ENCODE data around the gene DUSP9. TPM values are rescaled to one million over a fixed set of nuclear protein-coding genes. Genes with fewer than 3 reads are reported as not detected.
"Not testable (repeated sequence)": the region's sequence is repeated elsewhere in the genome, so short reads cannot be mapped to it uniquely, and the experiment has no call there.

The DUSP9 gene
- total RNA-seq, 2 donors from 2014 or later = not detected

- H3K27ac Mint-ChIP-seq = no peak overlapping the region
- DNase-seq (ENCODE audit: low spot score) (no peak), ATAC-seq (no peak)
- H3K36me3 Mint-ChIP-seq = no peaks in the 10 kb centered on the region
- H3K27me3 Mint-ChIP-seq = peaks cover 0 to 5% of the 10 kb centered on the region in 2 donors
- H3K4me1 Mint-ChIP-seq (ENCODE audit: low read depth in 2 of 2) = no peaks in the 10 kb centered on the region
- H3K4me3 Mint-ChIP-seq = no peak overlapping the region
- H3K9me3 Mint-ChIP-seq = no peaks in the 10 kb centered on the region
These were observed 41.5 kb downstream of the DUSP9 start for GRCh38 chrX:153688506-153688905.

- no peak for ATAC-seq
- H3K9me3 Mint-ChIP-seq = no peaks in the 10 kb centered on the region
- no peaks in the 10 kb centered on the region for H3K36me3 Mint-ChIP-seq
- no peak overlapping the region for H3K4me3 Mint-ChIP-seq
- H3K27ac Mint-ChIP-seq = no peak overlapping the region
- H3K4me1 Mint-ChIP-seq (ENCODE audit: low read depth in 2 of 2) = no peaks in the 10 kb centered on the region
- peaks cover 0 to 3% of the 10 kb centered on the region in 2 donors for H3K27me3 Mint-ChIP-seq
- no peak for DNase-seq (ENCODE audit: low spot score)
These were observed 42.0 kb downstream of the DUSP9 start for GRCh38 chrX:153688911-153689590.

- DNase-seq (ENCODE audit: low spot score) (no peak), ATAC-seq (no peak)
- H3K9me3 Mint-ChIP-seq = no peaks in the 10 kb centered on the region
- no peaks in the 10 kb centered on the region for H3K36me3 Mint-ChIP-seq
- peaks cover 0 to 3% of the 10 kb centered on the region in 2 donors for H3K27me3 Mint-ChIP-seq
- no peaks in the 10 kb centered on the region for H3K4me1 Mint-ChIP-seq (ENCODE audit: low read depth in 2 of 2)
- H3K4me3 Mint-ChIP-seq = no peak overlapping the region
- H3K27ac Mint-ChIP-seq = no peak overlapping the region
These were observed 42.9 kb downstream of the DUSP9 start for GRCh38 chrX:153689654-153690465.

GRCh38 chrX:153690466-153690865 lies 43.5 kb downstream of the DUSP9 start:
- Mint-ChIP-seq H3K27me3 (peaks cover 0 to 3% of the 10 kb centered on the region in 2 donors), H3K27ac (no peak overlapping the region), H3K4me1 (ENCODE audit: low read depth in 2 of 2) (no peaks in the 10 kb centered on the region), H3K36me3 (no peaks in the 10 kb centered on the region), H3K4me3 (no peak overlapping the region), H3K9me3 (no peaks in the 10 kb centered on the region)
- DNase-seq (ENCODE audit: low spot score) (no peak), ATAC-seq (no peak)

GRCh38 chrX:153691032-153691827 lies 44.2 kb downstream of the DUSP9 start:
- not testable (repeated sequence) for ATAC-seq, H3K36me3 Mint-ChIP-seq, H3K27me3 Mint-ChIP-seq

GRCh38 chrX:153692003-153692402 lies 45.0 kb downstream of the DUSP9 start:
- DNase-seq (ENCODE audit: low spot score) = no peak
- no peaks in the 10 kb centered on the region for H3K9me3 Mint-ChIP-seq
- no peaks in the 10 kb centered on the region for H3K36me3 Mint-ChIP-seq
- H3K27ac Mint-ChIP-seq = no peak overlapping the region
- no peak overlapping the region for H3K4me3 Mint-ChIP-seq
- no peak for ATAC-seq
- H3K27me3 Mint-ChIP-seq = no peaks in the 10 kb centered on the region
- H3K4me1 Mint-ChIP-seq (ENCODE audit: low read depth in 2 of 2) = no peaks in the 10 kb centered on the region

More at GRCh38 chrX:153691032-153691827, 44.2 kb downstream of the DUSP9 start:
- H3K4me3 Mint-ChIP-seq; H3K9me3 Mint-ChIP-seq; DNase-seq (ENCODE audit: low spot score); H3K27ac Mint-ChIP-seq; H3K4me1 Mint-ChIP-seq (ENCODE audit: low read depth in 2 of 2): not testable (repeated sequence)

- Mint-ChIP-seq H3K9me3 (no peaks in the 10 kb centered on the region), H3K4me3 (no peak overlapping the region), H3K27ac (no peak overlapping the region), H3K36me3 (no peaks in the 10 kb centered on the region), H3K4me1 (ENCODE audit: low read depth in 2 of 2) (no peaks in the 10 kb centered on the region), H3K27me3 (no peaks in the 10 kb centered on the region)
- no peak for DNase-seq (ENCODE audit: low spot score)
- ATAC-seq = no peak
These were observed 45.7 kb downstream of the DUSP9 start for GRCh38 chrX:153692611-153693156.

- no peak overlapping the region for H3K4me3 Mint-ChIP-seq
- DNase-seq (ENCODE audit: low spot score) (no peak), ATAC-seq (no peak)
- no peak overlapping the region for H3K27ac Mint-ChIP-seq
- no peaks in the 10 kb centered on the region for H3K36me3 Mint-ChIP-seq
- H3K9me3 Mint-ChIP-seq = no peaks in the 10 kb centered on the region
- no peaks in the 10 kb centered on the region for H3K27me3 Mint-ChIP-seq
- H3K4me1 Mint-ChIP-seq (ENCODE audit: low read depth in 2 of 2) = no peaks in the 10 kb centered on the region
These were observed 46.4 kb downstream of the DUSP9 start for GRCh38 chrX:153693216-153694086.

- not testable (repeated sequence) for H3K4me3 Mint-ChIP-seq; H3K4me1 Mint-ChIP-seq (ENCODE audit: low read depth in 2 of 2); ATAC-seq; H3K9me3 Mint-ChIP-seq; DNase-seq (ENCODE audit: low spot score); H3K36me3 Mint-ChIP-seq; H3K27me3 Mint-ChIP-seq; H3K27ac Mint-ChIP-seq
These were observed 47.3 kb downstream of the DUSP9 start for GRCh38 chrX:153694256-153694655.

GRCh38 chrX:153694687-153695270 lies 47.8 kb downstream of the DUSP9 start:
- DNase-seq (ENCODE audit: low spot score) = no peak
- no peaks in the 10 kb centered on the region for H3K36me3 Mint-ChIP-seq

GRCh38 chrX:153696100-153696499 lies 49.1 kb downstream of the DUSP9 start:
- no peaks in the 10 kb centered on the region for H3K4me1 Mint-ChIP-seq (ENCODE audit: low read depth in 2 of 2)
- no peak for DNase-seq (ENCODE audit: low spot score)
- H3K4me3 Mint-ChIP-seq = no peak overlapping the region
- H3K27ac Mint-ChIP-seq = no peak overlapping the region
- no peaks in the 10 kb centered on the region for H3K36me3 Mint-ChIP-seq
- ATAC-seq = no peak
- no peaks in the 10 kb centered on the region for H3K9me3 Mint-ChIP-seq
- H3K27me3 Mint-ChIP-seq = no peaks in the 10 kb centered on the region

More at GRCh38 chrX:153694687-153695270, 47.8 kb downstream of the DUSP9 start:
- H3K4me3 Mint-ChIP-seq = no peak overlapping the region
- H3K4me1 Mint-ChIP-seq (ENCODE audit: low read depth in 2 of 2) = no peaks in the 10 kb centered on the region
- no peaks in the 10 kb centered on the region for H3K27me3 Mint-ChIP-seq
- ATAC-seq = no peak
- H3K9me3 Mint-ChIP-seq = no peaks in the 10 kb centered on the region
- no peak overlapping the region for H3K27ac Mint-ChIP-seq

- DNase-seq (ENCODE audit: low spot score); H3K4me3 Mint-ChIP-seq; H3K27me3 Mint-ChIP-seq; H3K4me1 Mint-ChIP-seq (ENCODE audit: low read depth in 2 of 2); ATAC-seq; H3K36me3 Mint-ChIP-seq; H3K9me3 Mint-ChIP-seq; H3K27ac Mint-ChIP-seq: not testable (repeated sequence)
These were observed 49.5 kb downstream of the DUSP9 start for GRCh38 chrX:153696538-153696937.
